SKM-1 (cell line): ENCODE data around the gene LHFPL3.

Experiments used
- DNase-seq: peaks from one replicate; lab custom pipeline; 2025; ENCODE audit not compliant: unreplicated experiment; lab: John Stamatoyannopoulos, UW

The LHFPL3 gene

DNA sequence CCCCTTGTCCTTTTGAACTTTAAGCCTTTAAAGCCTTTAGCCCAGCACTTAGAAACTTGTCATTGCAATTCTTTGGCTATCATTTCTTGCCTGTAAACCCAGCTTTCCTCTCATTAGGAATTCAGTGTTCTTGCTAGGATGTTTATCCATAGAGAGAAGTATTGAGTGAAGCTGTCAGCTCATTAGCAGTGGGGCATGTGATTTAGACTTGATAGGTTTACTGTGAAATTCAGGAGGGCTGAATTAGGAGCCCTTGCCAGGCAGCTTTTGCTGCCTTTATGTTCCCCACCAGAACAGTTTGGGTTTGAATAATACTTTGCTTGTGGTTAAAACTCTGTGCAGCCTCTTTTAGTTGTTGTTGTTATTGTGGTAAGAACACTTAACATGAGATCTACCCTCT lies 39.5 kb downstream of the LHFPL3 start:
- no peak for DNase-seq

DNA sequence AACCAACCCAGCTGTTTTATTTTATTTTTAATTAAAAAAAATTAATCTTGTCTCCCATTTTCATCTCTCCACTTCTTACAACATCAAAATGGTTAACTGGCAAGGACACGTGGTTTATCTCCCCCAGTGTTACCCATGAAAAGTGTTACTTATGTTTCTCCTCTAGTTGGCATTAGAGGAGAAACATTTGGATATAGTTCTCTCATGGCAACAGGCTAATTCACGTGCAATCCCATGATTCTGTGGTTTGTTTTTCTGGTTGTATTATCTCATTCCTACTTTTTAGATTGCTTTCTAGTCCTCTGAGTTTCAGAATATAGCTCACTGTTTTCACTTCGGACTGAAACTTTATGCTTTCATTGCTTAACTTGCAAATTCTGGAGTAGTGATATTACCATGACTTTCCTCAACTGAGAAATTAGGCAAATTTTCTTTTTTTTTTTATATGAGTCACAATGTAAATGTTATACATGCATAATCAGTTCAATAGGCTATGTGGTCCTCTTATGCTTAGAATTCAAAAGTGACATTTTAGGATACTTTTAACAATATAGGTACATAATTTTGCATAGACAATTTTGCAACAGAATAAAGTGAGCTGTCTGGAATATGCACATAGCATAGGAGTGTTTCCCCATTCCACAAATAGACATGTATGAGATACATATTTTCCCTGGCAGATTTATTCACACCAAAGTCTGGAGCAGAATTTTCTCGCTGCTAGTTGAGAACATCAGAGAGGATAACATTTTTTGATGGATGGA lies 43.0 kb downstream of the LHFPL3 start:
- DNase-seq = no peak

DNA sequence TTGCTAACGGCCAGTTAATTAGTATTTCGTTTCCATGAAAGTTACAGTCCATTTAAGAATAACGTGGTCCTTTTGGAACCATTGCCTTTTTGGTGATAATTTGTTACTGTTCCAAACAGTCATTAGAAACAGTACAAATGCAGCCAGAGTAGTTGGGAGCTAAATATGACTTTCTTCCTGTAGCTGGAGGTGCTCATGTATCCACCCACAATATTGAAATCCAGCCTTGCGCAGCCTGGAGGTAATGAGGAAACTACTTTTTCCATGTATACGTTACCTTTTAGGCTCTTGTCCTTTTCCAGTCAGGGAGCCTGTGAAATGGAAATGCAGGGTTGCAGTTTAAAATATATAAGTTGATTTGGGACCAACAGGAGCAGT lies 43.6 kb downstream of the LHFPL3 start:
- DNase-seq = no peak

DNA sequence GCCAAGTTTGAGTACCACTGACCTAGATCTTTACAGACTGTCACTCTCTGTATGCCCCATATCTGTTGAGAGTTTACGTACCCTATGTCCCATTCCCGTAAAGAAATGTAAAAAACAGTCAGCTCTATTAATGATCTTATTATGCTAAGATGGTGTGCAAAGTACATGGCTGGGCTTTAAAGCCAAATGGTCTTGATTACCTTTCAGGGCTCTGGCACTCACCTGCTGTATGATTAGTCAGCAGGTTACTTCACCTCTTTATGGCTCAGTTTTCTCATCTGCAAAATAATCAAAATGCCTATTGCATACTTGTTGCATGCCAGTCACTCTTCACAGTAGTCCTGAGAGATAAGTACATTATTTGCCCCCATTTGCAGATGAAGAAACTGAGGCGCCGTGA lies 54.2 kb downstream of the LHFPL3 start:
- DNase-seq = no peak

DNA sequence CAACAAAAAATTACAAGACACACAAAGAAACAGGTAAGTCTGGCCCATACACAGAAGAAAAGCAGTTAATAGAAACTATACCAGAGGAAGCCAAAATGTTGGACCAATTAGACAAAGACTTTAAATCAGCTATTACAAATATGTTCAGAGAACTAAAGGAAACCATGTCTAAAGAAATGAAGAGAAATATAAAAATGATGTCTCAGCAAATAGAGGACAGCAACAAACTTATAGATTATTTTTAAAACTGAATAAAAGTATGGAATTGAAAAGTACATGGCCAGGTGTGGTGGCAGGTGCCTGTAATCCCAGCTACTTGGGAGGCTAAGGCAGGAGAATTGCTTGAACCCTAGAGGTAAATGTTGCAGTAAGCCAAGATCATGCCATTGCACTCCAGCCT lies 58.5 kb downstream of the LHFPL3 start:
- DNase-seq = no peak

DNA sequence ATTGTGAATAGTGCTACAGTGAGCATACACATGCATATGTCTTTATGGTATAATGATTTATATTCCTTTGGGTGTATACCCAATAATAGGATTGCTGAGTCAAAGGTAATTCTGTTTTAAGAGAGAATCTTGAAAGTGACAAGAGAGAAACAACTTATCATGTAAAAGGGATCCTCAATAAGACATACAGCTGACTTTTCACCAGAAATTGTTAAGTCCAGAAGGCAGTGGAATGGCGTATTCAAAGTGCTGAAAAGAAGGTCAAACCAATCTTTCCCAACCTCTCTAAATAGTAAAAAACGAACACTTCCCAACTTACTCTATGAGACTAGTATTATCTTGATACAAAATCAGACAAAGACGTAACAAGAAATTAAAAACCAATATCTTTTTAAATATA lies 59.8 kb downstream of the LHFPL3 start:
- no peak for DNase-seq

DNA sequence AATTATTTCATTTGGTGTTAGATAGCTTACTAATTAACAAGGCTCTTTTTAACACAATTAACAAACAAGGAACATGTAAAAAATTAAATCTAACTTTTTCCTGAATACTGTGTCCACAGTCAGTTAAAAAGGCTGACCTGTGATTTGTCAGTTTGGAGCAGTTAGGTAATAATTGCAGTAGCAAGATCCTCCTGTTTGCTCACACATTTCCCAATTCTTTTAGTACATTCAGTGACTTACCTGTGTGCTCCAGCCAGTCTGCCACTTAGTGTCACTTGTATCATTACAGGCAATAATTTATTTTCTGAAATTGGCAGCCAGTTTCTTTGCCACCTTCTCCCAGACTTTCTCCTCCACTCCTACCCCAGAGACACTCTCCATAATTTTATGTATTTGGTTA lies 66.8 kb downstream of the LHFPL3 start:
- no peak for DNase-seq

DNA sequence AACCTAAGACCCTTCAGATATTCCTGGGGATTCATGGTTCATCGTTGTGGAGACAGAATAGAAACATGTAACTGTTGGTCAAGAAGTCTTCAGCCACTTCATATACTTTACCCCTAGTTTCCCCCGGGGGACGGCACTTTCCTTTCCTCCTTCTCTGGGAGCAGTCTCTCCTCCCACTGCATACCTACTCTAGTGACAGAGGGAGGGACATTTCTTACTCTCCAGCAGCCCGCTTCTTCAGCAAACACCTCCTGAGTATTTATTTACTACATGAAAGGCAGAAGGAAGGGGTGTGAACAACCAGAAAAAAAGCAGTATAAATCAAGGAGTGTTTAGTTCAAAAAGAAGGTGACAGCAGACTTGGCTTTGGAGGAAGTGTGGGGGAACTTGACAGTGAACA lies 69.0 kb downstream of the LHFPL3 start:
- no peak for DNase-seq

DNA sequence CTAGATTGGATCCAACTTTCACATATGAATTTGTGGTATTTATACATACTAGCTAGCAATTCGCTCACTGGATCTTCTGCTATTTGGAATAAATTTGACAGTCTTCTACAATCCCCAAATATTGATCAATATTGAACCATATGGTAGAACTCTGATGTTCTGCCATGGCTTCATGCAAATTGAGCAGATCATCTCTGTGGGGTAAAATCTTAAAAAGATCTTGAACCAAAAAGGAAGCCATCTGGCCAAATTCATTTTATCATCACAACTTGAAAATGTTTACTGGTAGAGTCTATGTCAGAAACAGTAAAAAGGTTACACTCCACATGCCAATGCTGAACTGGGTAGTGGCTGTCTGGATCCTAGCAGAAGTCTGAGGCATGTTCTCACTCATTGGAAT lies 80.0 kb downstream of the LHFPL3 start:
- DNase-seq = no peak

DNA sequence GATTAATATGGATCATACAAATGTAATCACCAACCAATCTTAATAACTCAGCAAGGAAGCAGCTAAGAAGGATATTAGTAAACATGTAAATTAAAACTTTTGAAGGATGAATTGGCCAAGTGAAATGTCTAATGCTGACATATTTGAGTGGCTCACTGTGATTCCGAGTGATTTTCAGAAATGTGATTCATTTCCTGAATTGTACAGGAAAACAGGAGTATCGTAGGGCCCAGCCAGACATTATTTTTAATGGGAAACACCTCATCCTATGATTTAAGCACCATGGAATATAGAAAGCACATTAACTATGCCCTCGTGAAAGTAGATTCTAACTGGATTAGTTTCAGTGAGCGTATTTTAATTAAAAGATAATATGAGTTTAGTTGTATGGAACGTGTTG lies 82.3 kb downstream of the LHFPL3 start:
- DNase-seq = no peak

DNA sequence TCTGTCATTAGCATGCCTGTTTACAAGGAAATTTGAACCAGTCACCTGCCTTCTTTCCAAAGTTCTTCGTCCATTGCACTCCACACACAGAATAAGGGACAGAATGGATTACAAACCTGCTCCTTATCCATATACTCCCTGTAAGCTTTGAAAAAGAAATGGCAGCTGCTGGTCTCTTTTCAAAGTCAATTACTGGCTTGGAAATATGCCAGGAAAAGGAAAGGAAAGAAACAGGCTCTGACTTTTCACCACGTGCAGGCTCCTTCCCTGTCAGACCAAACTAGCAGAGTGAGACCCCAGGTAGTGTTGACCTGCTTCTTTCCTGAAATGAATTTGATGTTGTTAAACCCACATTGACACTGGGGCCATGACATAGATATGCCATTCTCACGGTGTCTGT lies 84.5 kb downstream of the LHFPL3 start:
- DNase-seq = no peak

DNA sequence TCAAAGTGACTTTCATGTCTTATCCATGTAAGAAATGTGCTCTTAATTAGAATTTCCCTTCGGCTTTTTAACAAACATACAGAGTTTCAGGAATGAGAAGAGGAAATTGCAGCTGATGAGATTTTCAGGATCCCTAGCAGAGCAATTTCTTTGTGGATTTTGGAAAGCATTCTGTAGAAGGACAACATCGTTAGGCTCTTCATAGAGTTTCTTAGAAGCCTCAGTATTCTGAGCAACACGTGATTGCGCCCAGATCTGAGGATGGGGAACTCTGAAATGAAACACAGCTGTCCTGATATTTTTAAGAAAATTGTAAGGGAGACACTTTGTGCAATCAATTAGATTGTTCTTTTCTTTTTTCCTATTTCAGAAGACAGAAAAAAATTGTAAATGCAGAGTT lies 85.8 kb downstream of the LHFPL3 start:
- no peak for DNase-seq

DNA sequence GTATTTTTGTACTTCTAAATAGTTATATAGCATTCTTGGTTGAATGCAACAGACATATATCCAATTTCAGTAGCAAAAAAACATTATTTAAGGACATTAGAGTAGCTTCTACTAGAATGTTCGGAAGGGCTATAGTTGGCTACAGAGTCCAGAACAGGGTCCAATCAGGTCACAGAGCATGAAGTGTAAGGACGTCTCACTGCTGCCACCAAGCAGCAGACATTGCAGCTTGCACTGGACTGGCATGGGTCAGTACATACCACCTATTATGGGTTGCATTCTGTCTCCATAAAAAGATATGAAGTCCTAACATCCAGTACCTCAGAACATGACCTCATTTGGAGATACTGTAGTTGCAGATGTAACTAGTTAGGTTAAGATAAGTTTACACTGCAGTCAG lies 87.3 kb downstream of the LHFPL3 start:
- DNase-seq = no peak

DNA sequence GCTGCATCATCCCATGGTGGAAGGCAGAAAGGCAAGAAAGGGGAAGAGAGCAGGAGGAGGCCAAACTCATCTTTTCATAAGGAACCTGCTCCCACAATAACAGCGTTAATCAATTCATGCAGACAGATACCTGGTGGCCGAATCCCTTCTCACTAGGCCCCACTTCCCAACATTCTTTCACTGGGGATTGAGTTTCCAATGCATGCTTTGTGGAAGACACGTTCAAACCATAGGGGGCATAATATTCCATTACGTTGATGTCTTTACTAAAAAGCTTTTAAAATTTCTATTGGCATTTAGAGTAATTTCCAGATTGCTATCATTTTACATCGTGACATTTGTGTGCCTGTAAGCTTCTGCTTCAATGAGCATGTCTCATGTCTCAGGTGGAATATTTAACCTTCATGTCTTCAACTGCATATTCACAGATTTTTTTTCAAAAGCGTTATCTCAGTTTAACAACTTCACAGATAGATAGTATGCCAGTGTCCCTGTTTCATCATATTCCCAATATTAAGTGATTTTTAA lies 88.5 kb downstream of the LHFPL3 start:
- no peak for DNase-seq

DNA sequence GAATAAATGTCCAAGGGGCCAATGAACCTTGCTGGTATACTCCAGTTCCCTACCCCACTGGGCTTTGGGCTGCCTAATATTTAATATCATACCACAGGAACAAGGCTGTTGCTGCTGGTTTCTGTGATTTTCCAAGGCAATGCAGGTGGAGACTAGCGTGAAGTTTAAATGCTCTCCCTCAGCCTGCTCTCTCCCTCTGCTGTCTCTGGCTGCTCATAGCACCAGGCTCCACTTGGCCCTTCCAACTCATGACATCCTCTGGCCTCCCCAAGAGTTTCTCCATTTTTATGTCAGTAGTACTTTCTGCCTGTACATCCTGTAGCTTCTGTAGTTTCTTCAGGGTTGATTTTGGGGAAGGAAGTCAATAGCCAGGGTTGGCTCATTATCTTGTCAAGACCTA lies 103.5 kb downstream of the LHFPL3 start:
- DNase-seq = no peak

DNA sequence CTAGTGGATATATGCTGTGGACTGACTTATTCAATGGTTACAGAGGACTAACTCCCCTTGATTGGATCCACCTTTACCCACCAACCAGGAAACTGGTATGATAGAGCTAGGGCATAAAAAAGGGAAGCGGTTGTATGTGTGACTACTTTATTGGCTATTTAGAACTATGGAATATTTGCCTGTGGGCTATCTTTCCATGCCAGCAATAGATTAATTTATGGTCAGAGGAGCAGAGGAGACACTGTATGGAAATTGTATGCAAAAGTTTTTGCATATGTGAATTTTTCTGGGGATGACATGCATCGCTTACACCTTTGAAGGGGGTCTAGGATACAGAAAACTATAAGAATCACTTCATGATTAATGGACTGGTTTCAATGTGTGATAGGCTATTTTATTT lies 105.7 kb downstream of the LHFPL3 start:
- DNase-seq = no peak

DNA sequence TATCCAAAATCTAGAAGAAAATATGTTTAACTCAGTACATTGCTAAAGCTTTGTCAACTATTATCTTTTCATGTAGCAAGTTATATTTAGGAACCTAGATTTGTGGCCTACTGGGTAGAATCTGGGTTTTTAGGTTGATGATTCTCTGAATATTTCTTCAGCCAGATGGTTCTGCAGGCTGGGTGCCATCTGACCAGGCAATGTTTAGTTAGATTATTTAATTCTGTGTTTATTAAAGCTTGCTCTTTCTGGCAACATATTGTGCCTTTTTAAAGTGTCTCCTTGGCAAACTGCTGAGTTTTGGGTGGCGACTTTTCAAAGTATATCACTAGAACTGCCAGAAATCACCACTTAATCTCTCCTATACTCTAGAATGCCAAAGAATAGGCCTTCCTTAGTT lies 114.1 kb downstream of the LHFPL3 start:
- no peak for DNase-seq

DNA sequence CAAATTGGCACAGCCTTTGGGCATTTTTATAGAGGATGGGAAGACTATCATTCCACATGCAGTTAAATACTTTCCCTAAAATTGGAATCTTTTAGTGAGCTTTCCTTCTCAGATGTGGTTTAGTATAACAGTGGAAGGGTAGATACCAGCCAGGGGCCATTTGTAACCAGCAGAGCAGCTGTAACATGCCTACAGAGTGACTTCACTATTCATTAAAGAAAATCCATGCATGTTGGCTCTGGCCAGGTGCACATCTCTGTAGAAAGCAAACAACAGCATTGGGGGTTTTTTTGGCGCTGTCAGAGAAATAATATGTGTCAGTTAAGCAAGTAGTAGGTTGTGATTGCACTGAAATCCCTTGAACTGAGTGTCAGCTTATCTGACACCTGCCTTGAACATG lies 115.6 kb downstream of the LHFPL3 start:
- no peak for DNase-seq

DNA sequence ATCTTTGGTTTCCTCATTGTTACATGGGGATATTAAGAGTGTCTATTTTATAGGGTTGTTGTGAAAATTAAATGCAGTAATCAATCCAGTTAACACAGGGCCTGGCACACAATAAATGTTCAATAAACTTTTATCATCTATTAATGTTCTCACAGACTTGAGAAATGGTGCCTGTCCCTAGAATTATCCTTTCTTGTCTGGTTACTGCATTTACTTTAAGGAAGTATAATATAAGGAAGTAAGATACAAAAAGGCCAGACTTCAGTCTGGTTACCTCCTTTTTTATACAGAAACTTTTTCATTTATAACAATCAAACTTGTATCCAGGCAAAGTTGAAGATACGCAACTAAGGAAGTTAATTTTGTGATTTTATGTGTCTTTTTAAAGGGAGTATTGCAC lies 117.0 kb downstream of the LHFPL3 start:
- no peak for DNase-seq

DNA sequence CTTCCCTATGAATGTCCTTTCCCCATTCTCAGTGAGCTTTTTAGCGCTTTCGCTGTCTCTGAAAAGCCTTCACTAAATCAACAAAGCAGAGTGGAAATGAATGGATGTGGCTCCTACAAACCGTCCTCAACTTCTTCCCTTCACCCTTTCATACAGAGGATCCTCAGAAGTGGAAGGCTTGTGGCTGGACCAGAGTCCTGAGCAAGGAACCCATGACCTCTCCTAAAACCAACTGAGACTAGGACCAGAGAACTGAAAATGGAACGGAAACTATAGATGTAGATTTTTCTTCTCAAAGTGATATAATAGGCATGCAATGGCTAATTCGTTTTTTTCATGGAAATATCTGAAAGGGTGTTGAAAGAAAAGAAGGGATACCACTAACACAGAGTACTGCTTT lies 122.5 kb downstream of the LHFPL3 start:
- no peak for DNase-seq

DNA sequence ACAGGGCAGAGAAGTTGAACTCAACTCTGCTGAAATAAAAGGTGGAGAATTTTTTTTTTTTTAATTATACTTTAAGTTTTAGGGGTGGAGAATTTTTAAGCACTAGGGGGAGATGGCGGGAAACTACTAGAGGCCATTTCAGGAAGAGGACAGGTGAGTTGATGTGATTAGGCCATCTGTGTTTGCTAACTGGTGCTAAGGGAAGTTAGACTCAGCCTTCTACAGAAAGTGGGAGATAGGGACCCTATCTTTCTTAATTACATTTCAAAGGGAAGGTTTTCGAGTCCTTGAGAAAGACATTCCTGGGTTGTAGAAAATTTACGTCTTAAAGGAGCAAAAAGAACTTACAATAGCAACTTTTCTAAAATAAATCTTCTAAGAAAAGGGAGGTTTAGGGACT lies 124.8 kb downstream of the LHFPL3 start:
- no peak for DNase-seq

DNA sequence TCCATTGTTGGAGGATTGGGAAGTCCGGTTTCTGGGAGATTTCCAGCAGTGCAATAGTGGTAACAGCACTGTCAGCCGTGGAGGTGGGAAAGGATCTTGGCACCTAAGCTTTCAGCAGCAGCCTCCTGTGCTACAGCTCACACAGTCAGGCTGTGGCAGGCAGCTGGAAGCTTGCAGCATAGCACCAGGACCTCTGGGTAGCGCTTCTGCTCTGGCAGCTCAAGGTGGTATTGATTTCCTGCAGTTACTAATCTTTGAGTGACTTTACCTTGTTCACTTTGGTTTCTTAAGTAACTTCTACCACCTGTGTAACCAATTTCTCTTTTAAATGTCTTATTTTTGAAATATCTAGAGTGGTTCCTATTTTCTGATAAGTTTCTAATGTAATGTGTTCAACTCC lies 130.5 kb downstream of the LHFPL3 start:
- no peak for DNase-seq

DNA sequence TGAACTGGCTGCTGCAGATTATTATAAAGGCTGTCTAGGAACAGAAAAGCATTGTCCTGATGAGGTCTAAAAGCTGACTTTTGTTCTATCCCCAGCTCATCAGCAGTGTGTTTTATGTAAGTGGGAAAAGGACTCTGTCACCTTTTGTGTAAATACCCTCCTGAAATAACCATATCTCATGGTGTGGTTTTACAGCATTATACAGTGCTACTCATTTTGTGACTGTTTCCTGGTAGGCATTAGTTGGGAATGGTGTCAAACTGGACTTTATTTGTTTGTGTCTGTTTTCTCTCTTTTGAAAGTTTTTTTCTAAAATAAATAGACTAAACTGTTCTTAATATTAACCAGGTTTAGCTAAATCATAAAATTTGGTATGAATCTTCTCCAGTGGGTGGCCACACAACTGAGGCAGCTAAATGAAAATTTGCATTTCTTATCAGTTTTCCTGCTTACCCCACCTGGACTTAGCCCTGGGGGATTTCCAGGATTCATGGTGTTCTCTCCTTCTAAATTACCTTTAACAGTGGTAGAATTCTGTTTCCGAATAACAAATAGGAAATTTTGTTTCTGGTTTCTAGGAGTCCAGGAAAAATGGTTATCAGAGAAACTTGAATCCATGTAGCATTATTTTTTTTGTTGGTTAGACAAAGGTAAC lies 140.9 kb downstream of the LHFPL3 start:
- no peak for DNase-seq
